NB4 (cell line): Measurements from ENCODE around the gene BCAT1.
A peak's percentile ranks its signal among the peaks of the same experiment; 100 is the strongest.
"Not testable (repeated sequence)": the region's sequence is repeated elsewhere in the genome, so short reads cannot be mapped to it uniquely, and the experiment has no call there.

Experiments
- DNase-seq: peaks from one replicate; pipeline ENCODE4 v3.0.0; 2010; ENCODE audit warnings: low read depth
- H3K4me3 ChIP-seq: one replicate; pipeline ENCODE4 v1.5.1; 2011; ENCODE audit warnings: mild to moderate bottlenecking, low read depth, low read length, moderate library complexity
- CTCF ChIP-seq: IDR thresholded peaks from one replicate; pipeline ENCODE4 v1.5.1; 2012; ENCODE audit warnings: low read depth, low read length
- MYC ChIP-seq: IDR thresholded peaks from 2 replicates; pipeline ENCODE4 v1.6.1; 2011; ENCODE audit warnings: low read depth, low read length
- POLR2A ChIP-seq: IDR thresholded peaks from 2 replicates; pipeline ENCODE4 v1.6.1; 2011; ENCODE audit warnings: mild to moderate bottlenecking; ENCODE audit not compliant: insufficient read length; ENCODE audit errors: extremely low read depth
- TF ChIP-seq, protein P1 (sequence below): IDR thresholded peaks from 2 replicates; pipeline ENCODE4 v1.6.1; 2011; ENCODE audit warnings: low read depth, low read length

BCAT1 gene

GRCh38 chr12:24945845-24946244 is 3.1 kb downstream of the BCAT1 start:
- peak; percentile 37 for DNase-seq
- no peak for TF ChIP-seq POLR2A
- TF ChIP-seq, protein P1, sequence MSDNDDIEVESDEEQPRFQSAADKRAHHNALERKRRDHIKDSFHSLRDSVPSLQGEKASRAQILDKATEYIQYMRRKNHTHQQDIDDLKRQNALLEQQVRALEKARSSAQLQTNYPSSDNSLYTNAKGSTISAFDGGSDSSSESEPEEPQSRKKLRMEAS, result no peak
- TF ChIP-seq MYC, result no peak
- TF ChIP-seq CTCF, result no peak
- H3K4me3 ChIP-seq, result peak overlapping the region; percentile 91

DNA sequence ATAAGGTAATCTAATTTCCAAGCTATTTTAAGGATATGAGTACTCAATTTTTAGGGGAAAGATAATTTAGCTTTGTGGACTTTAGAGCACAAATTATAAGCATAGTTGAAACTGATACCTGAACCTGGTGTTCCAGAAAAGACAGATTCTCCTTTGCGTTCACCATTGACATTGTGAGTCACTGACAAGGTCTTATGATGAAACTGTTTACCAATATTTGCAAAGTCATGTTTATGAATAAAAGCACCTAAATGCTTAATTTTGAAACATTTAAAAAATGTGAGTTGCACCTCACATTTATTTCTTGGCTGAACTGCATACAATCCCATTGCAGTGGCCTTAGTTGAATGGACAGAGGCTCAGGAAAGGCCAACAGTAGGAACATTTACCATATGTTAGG is 3.9 kb downstream of the BCAT1 start:
- no peak overlapping the region for H3K4me3 ChIP-seq

GRCh38 chr12:24944601-24944975 is 4.3 kb downstream of the BCAT1 start:
- DNase-seq, result no peak
- H3K4me3 ChIP-seq, result no peak overlapping the region
- TF ChIP-seq MYC, result no peak

More for the DNA sequence above, 3.9 kb downstream of the BCAT1 start:
- no peak for DNase-seq
- TF ChIP-seq POLR2A, result no peak
- no peak for TF ChIP-seq MYC
- no peak for TF ChIP-seq CTCF
- TF ChIP-seq, protein P1, result no peak

- TF ChIP-seq MYC (no peak), POLR2A (no peak), CTCF (no peak)
- TF ChIP-seq, protein P1, result no peak
- H3K4me3 ChIP-seq, result no peak overlapping the region
- DNase-seq, result no peak
Observed at GRCh38 chr12:24943947-24944600, 4.8 kb downstream of the BCAT1 start.

- TF ChIP-seq, protein P1, result no peak
- TF ChIP-seq CTCF (no peak), MYC (no peak), POLR2A (no peak)
- H3K4me3 ChIP-seq, result no peak overlapping the region
- DNase-seq, result no peak
Observed at GRCh38 chr12:24940157-24940556, 8.7 kb downstream of the BCAT1 start.

DNA sequence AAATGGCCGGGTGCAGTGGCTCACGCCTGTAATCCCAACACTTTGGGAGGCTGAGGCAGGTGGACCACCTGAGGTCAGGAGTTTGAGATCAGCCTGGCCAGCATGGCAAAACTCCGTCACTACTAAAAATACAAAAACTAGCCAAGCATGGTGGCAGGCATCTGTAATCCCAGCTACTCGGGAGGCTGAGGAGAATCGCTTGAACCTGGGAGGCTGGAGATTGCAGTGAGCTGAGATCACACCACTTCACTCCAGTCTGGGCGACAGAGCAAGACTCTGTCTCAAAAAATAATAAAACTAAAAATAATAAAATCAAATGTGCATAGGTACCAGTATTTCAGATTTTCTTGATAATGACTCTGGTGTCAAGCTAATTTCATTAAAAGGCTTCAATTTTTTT is 9.3 kb downstream of the BCAT1 start:
- DNase-seq, H3K4me3 ChIP-seq: not testable (repeated sequence)

DNA sequence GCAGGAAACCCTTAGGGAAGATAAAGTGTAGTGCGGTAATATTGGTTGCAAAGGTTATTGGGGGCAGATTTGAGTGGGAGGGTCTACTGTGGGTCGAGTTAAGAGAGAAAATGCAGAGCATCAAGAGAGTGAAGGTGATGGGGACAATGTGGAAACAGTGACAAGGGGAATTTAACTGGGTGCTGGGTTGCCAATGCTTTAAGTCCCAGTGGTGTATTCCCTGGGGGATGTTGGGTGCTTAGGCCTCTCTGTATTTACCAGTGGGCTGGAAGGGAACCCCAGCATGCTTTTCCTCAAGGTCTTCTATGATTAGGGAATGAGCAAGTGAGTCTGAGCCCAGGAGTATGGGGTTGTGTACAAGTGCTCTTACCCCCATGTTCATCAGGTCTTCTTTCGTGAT is 10.6 kb downstream of the BCAT1 start:
- H3K4me3 ChIP-seq, result no peak overlapping the region
- DNase-seq, result peak; percentile 37
- TF ChIP-seq, protein P1, result no peak
- TF ChIP-seq CTCF, result no peak
- no peak for TF ChIP-seq POLR2A
- TF ChIP-seq MYC, result no peak
